H9 (cell line): ENCODE results near the gene ACSF3. TPM values are rescaled to one million over a fixed set of nuclear protein-coding genes. Genes with fewer than 3 reads are reported as not detected.

Source experiments
- DNase-seq: peaks from one replicate; pipeline ENCODE4 v3.0.0-alpha.2; 2017
- H2AFZ ChIP-seq: one replicate; pipeline ENCODE4 v1.6.1; 2013; ENCODE audit warnings: mild to moderate bottlenecking, low read length, control low read depth, moderate library complexity
- H2AK5ac ChIP-seq: 2 replicates; pipeline ENCODE4 v1.6.1; 2013; ENCODE audit warnings: low read length, control low read depth, mixed read lengths; ENCODE audit not compliant: insufficient read length
- H2BK120ac ChIP-seq: one replicate; pipeline ENCODE4 v1.6.1; 2013; ENCODE audit warnings: low read depth, mild to moderate bottlenecking, low read length, control low read depth, inconsistent platforms; ENCODE audit not compliant: poor library complexity, severe bottlenecking
- H2BK12ac ChIP-seq: 2 replicates; pipeline ENCODE4 v1.6.1; 2013; ENCODE audit warnings: low read length, control low read depth, mixed read lengths, low read depth; ENCODE audit not compliant: insufficient read length
- H2BK15ac ChIP-seq: 2 replicates; pipeline ENCODE4 v1.6.1; 2013; ENCODE audit warnings: low read depth, low read length, control low read depth
- H2BK20ac ChIP-seq: one replicate; pipeline ENCODE4 v1.6.1; 2013; ENCODE audit warnings: low read depth, mild to moderate bottlenecking, low read length, control low read depth, inconsistent platforms; ENCODE audit not compliant: poor library complexity, severe bottlenecking
- H2BK5ac ChIP-seq: 2 replicates; pipeline ENCODE4 v1.6.1; 2013; ENCODE audit warnings: low read length, control low read depth, mixed read lengths; ENCODE audit not compliant: insufficient read length
- H3K14ac ChIP-seq: 2 replicates; pipeline ENCODE4 v1.6.1; 2013; ENCODE audit warnings: low read length, control low read depth; ENCODE audit not compliant: insufficient read depth
- H3K18ac ChIP-seq: 2 replicates; pipeline ENCODE4 v1.6.1; 2013; ENCODE audit warnings: low read depth, mild to moderate bottlenecking, mixed read lengths, low read length, control low read depth; ENCODE audit not compliant: insufficient read length
- H3K23ac ChIP-seq: 2 replicates; pipeline ENCODE4 v1.6.1; 2013; ENCODE audit warnings: low read length, control low read depth, mixed read lengths, low read depth; ENCODE audit not compliant: insufficient read length
- H3K23me2 ChIP-seq: 2 replicates; pipeline ENCODE4 v1.6.1; 2013; ENCODE audit warnings: low read depth, mild to moderate bottlenecking, mixed read lengths, low read length, control low read depth; ENCODE audit not compliant: insufficient read length, poor library complexity, severe bottlenecking
- H3K27ac ChIP-seq: 2 replicates; pipeline ENCODE4 v1.5.1; 2013; ENCODE audit warnings: low read length, control low read depth, mixed read lengths, low read depth; ENCODE audit not compliant: insufficient read length
- H3K27me3 ChIP-seq: 2 replicates; pipeline ENCODE4 v1.6.1; 2013; ENCODE audit warnings: low read length, control low read depth, inconsistent platforms; ENCODE audit not compliant: insufficient read depth
- H3K4ac ChIP-seq: 2 replicates; pipeline ENCODE4 v1.6.1; 2013; ENCODE audit warnings: low read depth, mild to moderate bottlenecking, control low read depth, inconsistent platforms, low read length, moderate library complexity
- H3K4me1 ChIP-seq: 2 replicates; pipeline ENCODE4 v1.6.1; 2013; ENCODE audit warnings: low read length, control low read depth, inconsistent platforms; ENCODE audit not compliant: insufficient read depth
- H3K4me2 ChIP-seq: 2 replicates; pipeline ENCODE4 v1.6.1; 2013; ENCODE audit warnings: low read length, control low read depth, mixed read lengths; ENCODE audit not compliant: insufficient read length, insufficient read depth
- H3K56ac ChIP-seq: 2 replicates; pipeline ENCODE4 v1.6.1; 2013; ENCODE audit warnings: low read depth, mild to moderate bottlenecking, mixed read lengths, low read length, control low read depth; ENCODE audit not compliant: insufficient read length
- H3K79me1 ChIP-seq: 2 replicates; pipeline ENCODE4 v1.6.1; 2013; ENCODE audit warnings: low read depth, mild to moderate bottlenecking, moderate library complexity, low read length, control low read depth, inconsistent platforms; ENCODE audit not compliant: insufficient read depth, poor library complexity, severe bottlenecking
- H3K79me2 ChIP-seq: 2 replicates; pipeline ENCODE4 v1.6.1; 2013; ENCODE audit warnings: low read length, control low read depth, inconsistent platforms; ENCODE audit not compliant: insufficient read depth
- H3K9ac ChIP-seq: 2 replicates; pipeline ENCODE4 v1.6.1; 2013; ENCODE audit warnings: low read length, control low read depth, mixed read lengths; ENCODE audit not compliant: insufficient read length; ENCODE audit errors: extremely low read depth
- H3K9me3 ChIP-seq: one replicate; pipeline ENCODE4 v1.6.1; 2013; ENCODE audit warnings: low read depth, low read length, inconsistent platforms; ENCODE audit not compliant: control insufficient read depth
- H3T11ph ChIP-seq: one replicate; pipeline ENCODE4 v1.6.1; 2013; ENCODE audit warnings: mild to moderate bottlenecking, low read length, control low read depth, inconsistent platforms
- H4K20me1 ChIP-seq: one replicate; pipeline ENCODE4 v1.6.1; 2013; ENCODE audit not compliant: control insufficient read depth, insufficient read length, insufficient read depth
- H4K5ac ChIP-seq: 2 replicates; pipeline ENCODE4 v1.6.1; 2013; ENCODE audit warnings: low read depth, mild to moderate bottlenecking, mixed read lengths, low read length, control low read depth; ENCODE audit not compliant: insufficient read length
- H4K8ac ChIP-seq: replicated peaks from 2 replicates; pipeline ENCODE4 v1.6.1; 2013; ENCODE audit warnings: low read length, control low read depth, mixed read lengths, low read depth; ENCODE audit not compliant: insufficient read length
- H4K91ac ChIP-seq: 2 replicates; pipeline ENCODE4 v1.6.1; 2013; ENCODE audit warnings: low read depth, mild to moderate bottlenecking, moderate library complexity, mixed read lengths, low read length, control low read depth; ENCODE audit not compliant: insufficient read length
- H3K27ac Mint-ChIP-seq, 3 experiments: 2 replicates in 2 of 3; 3 replicates in 1 of 3; pipeline ENCODE4 v1.8.0; 2020 to 2021; ENCODE audit warnings: mixed read lengths in 3 of 3, mild to moderate bottlenecking in 1 of 3, moderate library complexity in 1 of 3
- H3K27me3 Mint-ChIP-seq: 2 replicates; pipeline ENCODE4 v1.8.0; 2021; ENCODE audit warnings: low read depth, mild to moderate bottlenecking, moderate library complexity, mixed read lengths
- H3K36me3 Mint-ChIP-seq, 3 experiments: 2 replicates in 2 of 3; 3 replicates in 1 of 3; pipeline ENCODE4 v1.8.0; 2020 to 2021; ENCODE audit warnings: low read depth in 3 of 3, mixed read lengths in 3 of 3; ENCODE audit not compliant: insufficient read depth in 1 of 3
- H3K4me1 Mint-ChIP-seq, 2 experiments: 2 replicates each; pipeline ENCODE4 v1.8.0; 2020; ENCODE audit warnings: mixed read lengths in 2 of 2
- H3K4me3 Mint-ChIP-seq, 2 experiments: 2 replicates in 1 of 2; 3 replicates in 1 of 2; pipeline ENCODE4 v1.8.0; 2020 to 2021; ENCODE audit warnings: mild to moderate bottlenecking in 2 of 2, mixed read lengths in 2 of 2, moderate library complexity in 1 of 2
- H3K9me3 Mint-ChIP-seq, 2 experiments: 2 replicates in 1 of 2; 3 replicates in 1 of 2; pipeline ENCODE4 v1.8.0; 2020; ENCODE audit warnings: mild to moderate bottlenecking in 2 of 2, mixed read lengths in 2 of 2, moderate library complexity in 1 of 2
- WGBS: extraction: QIAGEN DNeasy Blood & Tissue Kit; methylation state at CpG from one replicate; pipeline ENCODE4 v1.1.7; 2013; ENCODE audit warnings: missing lambda C conversion rate, low lambda C conversion rate, mixed read lengths; ENCODE audit not compliant: insufficient read length; ENCODE audit errors: extremely low coverage; 5-methylcytosine and 5-hydroxymethylcytosine counted together
- total RNA-seq: library from RNA; stranded (reverse); gene quantifications from 2 replicates; pipeline ENCODE4 v1.2.1, GENCODE V29; 2021
- TF ChIP-seq, protein P1 (sequence below): fragments of 200-600 bp; sonication (generic); conservative IDR thresholded peaks from 3 replicates; pipeline ENCODE4 v1.8.0; 2021; ENCODE audit warnings: antibody characterized with exemption, mild to moderate bottlenecking

Gene ACSF3
- total RNA-seq, 1 experiment from 2014 or later: 31.3 TPM

- Mint-ChIP-seq H3K4me3 (no peak overlapping the region), H3K27me3 (peaks cover 23% of the 10 kb centered on the region), H3K9me3 (peaks cover 9 to 16% of the 10 kb centered on the region in 2 experiments), H3K36me3 (peaks cover 2 to 17% (median 12%) of the 10 kb centered on the region in 3 experiments; a peak in 6 of 7 replicates), H3K4me1 (no peaks in the 10 kb centered on the region), H3K27ac (no peak overlapping the region)
- DNase-seq: no peak
- Histone ChIP-seq H3K23ac (no peak overlapping the region), H2BK120ac (no peak overlapping the region), H3K23me2 (no peaks in the 10 kb centered on the region), H3K18ac (no peak overlapping the region), H2BK20ac (no peak overlapping the region), H3K79me2 (no peaks in the 10 kb centered on the region), H3K14ac (no peak overlapping the region), H3K4me1 (no peaks in the 10 kb centered on the region), H2BK5ac (no peak overlapping the region), H3K79me1 (no peaks in the 10 kb centered on the region), H3K4me2 (no peak overlapping the region), H4K20me1 (no peaks in the 10 kb centered on the region), H3T11ph (no peak overlapping the region), H3K9ac (no peak overlapping the region), H2BK12ac (no peak overlapping the region), H4K5ac (no peak overlapping the region), H3K27ac (no peak overlapping the region), H3K56ac (no peak overlapping the region), H2AFZ (no peak overlapping the region), H3K4ac (no peak overlapping the region), H4K8ac (no peak overlapping the region), H2BK15ac (no peak overlapping the region), H2AK5ac (no peak overlapping the region), H4K91ac (no peak overlapping the region), H3K9me3 (peaks cover 2% of the 10 kb centered on the region), H3K27me3 (no peaks in the 10 kb centered on the region)
- WGBS: no CpG with 5 or more reads among the region's 19 CpGs
- TF ChIP-seq, protein P1, sequence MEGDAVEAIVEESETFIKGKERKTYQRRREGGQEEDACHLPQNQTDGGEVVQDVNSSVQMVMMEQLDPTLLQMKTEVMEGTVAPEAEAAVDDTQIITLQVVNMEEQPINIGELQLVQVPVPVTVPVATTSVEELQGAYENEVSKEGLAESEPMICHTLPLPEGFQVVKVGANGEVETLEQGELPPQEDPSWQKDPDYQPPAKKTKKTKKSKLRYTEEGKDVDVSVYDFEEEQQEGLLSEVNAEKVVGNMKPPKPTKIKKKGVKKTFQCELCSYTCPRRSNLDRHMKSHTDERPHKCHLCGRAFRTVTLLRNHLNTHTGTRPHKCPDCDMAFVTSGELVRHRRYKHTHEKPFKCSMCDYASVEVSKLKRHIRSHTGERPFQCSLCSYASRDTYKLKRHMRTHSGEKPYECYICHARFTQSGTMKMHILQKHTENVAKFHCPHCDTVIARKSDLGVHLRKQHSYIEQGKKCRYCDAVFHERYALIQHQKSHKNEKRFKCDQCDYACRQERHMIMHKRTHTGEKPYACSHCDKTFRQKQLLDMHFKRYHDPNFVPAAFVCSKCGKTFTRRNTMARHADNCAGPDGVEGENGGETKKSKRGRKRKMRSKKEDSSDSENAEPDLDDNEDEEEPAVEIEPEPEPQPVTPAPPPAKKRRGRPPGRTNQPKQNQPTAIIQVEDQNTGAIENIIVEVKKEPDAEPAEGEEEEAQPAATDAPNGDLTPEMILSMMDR: no peak
Measured at GRCh38 chr16:89155184-89155679, 61.6 kb downstream of the ACSF3 start.
